Measurements from ENCODE around the gene YBX3. TPM values are rescaled to one million over a fixed set of nuclear protein-coding genes. Genes with fewer than 3 reads are reported as not detected.

The YBX3 gene
- total and polyA plus RNA-seq, 2 of the 4 experiments (the other 2 are of a cell fraction), result 33.7 to 132 TPM

DNA sequence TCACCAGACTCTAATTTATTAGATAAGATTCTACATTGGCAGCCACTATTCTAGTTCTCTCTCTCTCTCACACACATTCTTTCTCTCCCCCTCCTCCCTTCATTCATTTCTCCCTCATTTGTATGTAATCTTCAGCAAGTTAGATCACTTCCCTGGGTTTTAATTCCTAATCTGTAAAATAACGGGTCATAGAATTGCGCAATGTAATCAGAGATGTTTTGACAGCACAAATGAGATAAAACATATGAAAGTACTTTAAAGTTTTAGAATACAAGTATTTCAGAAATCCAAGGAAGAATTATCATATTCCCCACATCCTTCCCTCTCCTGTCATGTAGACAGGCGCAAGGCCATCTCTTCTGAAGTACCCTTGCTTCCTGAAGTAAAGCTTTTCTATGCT is 70.9 kb downstream of the YBX3 start:
- Histone ChIP-seq H2AK9ac (replicated peaks; ENCODE audit: low read depth, low read length, poor library complexity) (no peak overlapping the region), H3K9me1 (ENCODE audit: insufficient read depth, low read length) (no peaks in the 10 kb centered on the region), H3K18ac (ENCODE audit: low read depth, low read length) (no peak overlapping the region), H3K79me1 (ENCODE audit: low read depth in 1 of 2, low read length in 2 of 2) (no peaks in the 10 kb centered on the region), H4K8ac (ENCODE audit: low read depth in 2 of 2, low read length in 2 of 2) (no peak overlapping the region), H2AK5ac (ENCODE audit: low read depth, low read length) (no peak overlapping the region), H3K27me3 (ENCODE audit: control insufficient read depth, insufficient read depth, low read length) (no peaks in the 10 kb centered on the region), H3K36me3 (ENCODE audit: control insufficient read depth, insufficient read depth, low read length) (no peaks in the 10 kb centered on the region), H3K9me3 (ENCODE audit: control insufficient read depth, insufficient read depth, low read length) (peaks cover 3% of the 10 kb centered on the region), H4K20me1 (ENCODE audit: insufficient read depth, low read length) (no peaks in the 10 kb centered on the region), H3K9ac (ENCODE audit: low read depth, low read length) (no peak overlapping the region), H3K56ac (ENCODE audit: extremely low read depth, insufficient read depth, low read length) (no peak overlapping the region), H4K5ac (ENCODE audit: low read depth, low read length) (no peak overlapping the region), H2BK120ac (ENCODE audit: low read depth, low read length) (no peak overlapping the region), H3K14ac (replicated peaks; ENCODE audit: low read depth, low read length) (no peak overlapping the region), H3K4me2 (ENCODE audit: low read depth, low read length) (no peak overlapping the region), H3K27ac (ENCODE audit: insufficient read depth, low read length) (no peak overlapping the region), H2BK15ac (ENCODE audit: low read depth, low read length) (no peak overlapping the region), H2AFZ (replicated peaks; ENCODE audit: low read length, poor library complexity) (no peak overlapping the region), H3K23ac (ENCODE audit: low read depth, low read length) (no peak overlapping the region), H2BK5ac (ENCODE audit: low read depth, low read length, poor library complexity, severe bottlenecking) (no peak overlapping the region), H3K4me1 (ENCODE audit: control insufficient read depth, insufficient read depth, low read length) (no peaks in the 10 kb centered on the region), H3K4ac (ENCODE audit: low read depth, low read length) (no peak overlapping the region), H4K91ac (ENCODE audit: insufficient read depth, low read depth, low read length) (no peak overlapping the region), H2BK20ac (ENCODE audit: low read depth, low read length) (no peak overlapping the region), H3K4me3 (ENCODE audit: insufficient read depth, low read depth, low read length) (no peak overlapping the region)
- CTCF ChIA-PET, result no interaction called here
- intact Hi-C loops (cut with micrococcal nuclease), result no loop called here
- in situ Hi-C loops (cut with MboI; ENCODE audit: low sequenced_read_pairs), result no loop called here
- no CpG with 5 or more reads among the region's 3 CpGs for WGBS, 2 experiments (ENCODE audit: extremely low coverage in 2 of 2, insufficient read length in 1 of 2)
- no TSS peak for BruUV-seq (replicated peaks)
- dilution Hi-C loops (cut with HindIII; ENCODE audit: low sequenced_read_pairs, unreplicated experiment), result no loop called here
- POLR2A ChIA-PET (ENCODE audit: unreplicated experiment), result no interaction called here
- ATAC-seq (ENCODE audit: low read depth), result no peak
- TF ChIP-seq CEBPB (IDR thresholded peaks at IDR 0.05; ENCODE audit: low read depth, low read length), result peak; percentile 94
- no peak for TF ChIP-seq RAD21 (IDR thresholded peaks at IDR 0.05; ENCODE audit: low read length)
- TF ChIP-seq FOS (IDR thresholded peaks at IDR 0.05; ENCODE audit: low read depth, low read length), result no peak
- TF ChIP-seq, protein P1, sequence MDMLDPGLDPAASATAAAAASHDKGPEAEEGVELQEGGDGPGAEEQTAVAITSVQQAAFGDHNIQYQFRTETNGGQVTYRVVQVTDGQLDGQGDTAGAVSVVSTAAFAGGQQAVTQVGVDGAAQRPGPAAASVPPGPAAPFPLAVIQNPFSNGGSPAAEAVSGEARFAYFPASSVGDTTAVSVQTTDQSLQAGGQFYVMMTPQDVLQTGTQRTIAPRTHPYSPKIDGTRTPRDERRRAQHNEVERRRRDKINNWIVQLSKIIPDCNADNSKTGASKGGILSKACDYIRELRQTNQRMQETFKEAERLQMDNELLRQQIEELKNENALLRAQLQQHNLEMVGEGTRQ (IDR thresholded peaks at IDR 0.05; ENCODE audit: low read depth, low read length), result no peak
- no peak for DNase-seq

Other genes starting within 250 kb of the YBX3 start
- 4.4 and 6.8 TPM in 2 replicates for gene EIF2S3B, start 217.4 kb downstream of the YBX3 start, total RNA-seq (2012; rRNA removed)
- gene EIF2S3B, start 217.4 kb downstream of the YBX3 start, polyA plus RNA-seq (2012; rRNA removed), result 0.39 and 0.46 TPM in 2 replicates
- gene MAGOHB, start 109.7 kb downstream of the YBX3 start, total RNA-seq (2012; rRNA removed), result 6.3 and 23.3 TPM in 2 replicates
- gene MAGOHB, start 109.7 kb downstream of the YBX3 start, polyA plus RNA-seq (2012; rRNA removed), result 15.6 and 20.3 TPM in 2 replicates
- gene STYK1, start 49.3 kb downstream of the YBX3 start, total RNA-seq (2012; rRNA removed), result 0.72 and 1.1 TPM in 2 replicates
- gene STYK1, start 49.3 kb downstream of the YBX3 start, polyA plus RNA-seq (2012; rRNA removed), result 0.34 and 0.36 TPM in 2 replicates
- not detected in 2 replicates for gene TAS2R7, start 79.3 kb upstream of the YBX3 start, total RNA-seq (2012; rRNA removed)
- gene TAS2R7, start 79.3 kb upstream of the YBX3 start, polyA plus RNA-seq (2012; rRNA removed), result not detected in 2 replicates
- gene TAS2R8, start 84.0 kb upstream of the YBX3 start, total RNA-seq (2012; rRNA removed), result not detected in 2 replicates
- not detected in 2 replicates for gene TAS2R8, start 84.0 kb upstream of the YBX3 start, polyA plus RNA-seq (2012; rRNA removed)
- gene TAS2R9, start 86.8 kb upstream of the YBX3 start, total RNA-seq (2012; rRNA removed), result under 0.01 TPM in 1 of 2 replicates, not detected in the other
- not detected in 2 replicates for gene TAS2R9, start 86.8 kb upstream of the YBX3 start, polyA plus RNA-seq (2012; rRNA removed)
- 0.36 and 1.1 TPM in 2 replicates for gene TAS2R10, start 103.0 kb upstream of the YBX3 start, total RNA-seq (2012; rRNA removed)
- 0.07 TPM in 1 of 2 replicates, not detected in the other for gene TAS2R10, start 103.0 kb upstream of the YBX3 start, polyA plus RNA-seq (2012; rRNA removed)
- gene PRR4, start 126.2 kb upstream of the YBX3 start, total RNA-seq (2012; rRNA removed), result 0.72 and 0.83 TPM in 2 replicates
- gene PRR4, start 126.2 kb upstream of the YBX3 start, polyA plus RNA-seq (2012; rRNA removed), result 1.7 and 1.9 TPM in 2 replicates
- gene PRH1, start 160.9 kb upstream of the YBX3 start, total RNA-seq (2012; rRNA removed), result 16.7 and 18.8 TPM in 2 replicates
- gene PRH1, start 160.9 kb upstream of the YBX3 start, polyA plus RNA-seq (2012; rRNA removed), result 2.3 and 3.0 TPM in 2 replicates
- gene TAS2R13, start 186.2 kb upstream of the YBX3 start, total RNA-seq (2012; rRNA removed), result 0.90 and 1.4 TPM in 2 replicates
- gene TAS2R13, start 186.2 kb upstream of the YBX3 start, polyA plus RNA-seq (2012; rRNA removed), result 0.03 TPM in 1 of 2 replicates, not detected in the other
- gene PRH2, start 205.9 kb upstream of the YBX3 start, total RNA-seq (2012; rRNA removed), result 0.28 TPM in 1 of 2 replicates, not detected in the other
- gene PRH2, start 205.9 kb upstream of the YBX3 start, polyA plus RNA-seq (2012; rRNA removed), result 0.34 TPM in 1 of 2 replicates, not detected in the other
- 2.0 and 3.9 TPM in 2 replicates for gene TAS2R14, start 215.9 kb upstream of the YBX3 start, total RNA-seq (2012; rRNA removed)
- 1.1 and 1.6 TPM in 2 replicates for gene TAS2R14, start 215.9 kb upstream of the YBX3 start, polyA plus RNA-seq (2012; rRNA removed)

Measured in IMR-90 (cell line).